MM.1S (cell line): ENCODE data around the gene RHOBTB1.
"Not testable (repeated sequence)": the region's sequence is repeated elsewhere in the genome, so short reads cannot be mapped to it uniquely, and the experiment has no call there.

Experiments used
- DNase-seq: peaks from one replicate; pipeline ENCODE4 v3.0.0-alpha.2; 2015
- H2AFZ ChIP-seq: fragments of 300-600 bp; sonication (generic); 2 replicates; pipeline ENCODE4 v1.6.0; 2016; ENCODE audit warnings: antibody characterized with exemption, low read length
- H3F3A ChIP-seq: fragments of 300-600 bp; sonication (generic); 2 replicates; pipeline ENCODE4 v1.6.1; 2016; ENCODE audit warnings: mild to moderate bottlenecking, antibody characterized with exemption, low read length, moderate library complexity, mixed read lengths; ENCODE audit not compliant: insufficient read depth
- H3K27ac ChIP-seq: fragments of 300-600 bp; sonication (generic); 2 replicates; pipeline ENCODE4 v1.5.1; 2016; ENCODE audit warnings: mild to moderate bottlenecking, low read length
- H3K27me3 ChIP-seq: fragments of 300-600 bp; sonication (generic); replicated peaks from 2 replicates; pipeline ENCODE4 v1.6.0; 2016; ENCODE audit warnings: low read length; ENCODE audit not compliant: insufficient read depth
- H3K36me3 ChIP-seq: fragments of 300-600 bp; sonication (generic); replicated peaks from 2 replicates; pipeline ENCODE4 v1.6.1; 2016; ENCODE audit warnings: mild to moderate bottlenecking, low read length, mixed read lengths; ENCODE audit not compliant: insufficient read depth
- H3K4me1 ChIP-seq: fragments of 300-600 bp; sonication (generic); 2 replicates; pipeline ENCODE4 v1.6.1; 2016; ENCODE audit warnings: low read length, mixed read lengths
- H3K4me2 ChIP-seq: fragments of 300-600 bp; sonication (generic); 2 replicates; pipeline ENCODE4 v1.6.0; 2016; ENCODE audit warnings: low read depth, low read length
- H3K4me3 ChIP-seq: fragments of 300-600 bp; sonication (generic); 2 replicates; pipeline ENCODE4 v1.5.1; 2016; ENCODE audit warnings: low read length, mixed read lengths
- H3K79me2 ChIP-seq: fragments of 300-600 bp; sonication (generic); 2 replicates; pipeline ENCODE4 v1.6.1; 2016; ENCODE audit warnings: mixed run types, low read length, mixed read lengths
- H3K9ac ChIP-seq: fragments of 300-600 bp; sonication (generic); 2 replicates; pipeline ENCODE4 v1.6.1; 2016; ENCODE audit warnings: low read length, mixed read lengths
- H3K9me2 ChIP-seq: fragments of 300-600 bp; sonication (generic); replicated peaks from 2 replicates; pipeline ENCODE4 v1.6.1; 2016; ENCODE audit warnings: mild to moderate bottlenecking, low read length, mixed read lengths; ENCODE audit not compliant: insufficient read depth
- H3K9me3 ChIP-seq: fragments of 300-600 bp; sonication (generic); replicated peaks from 2 replicates; pipeline ENCODE4 v1.6.1; 2016; ENCODE audit warnings: mild to moderate bottlenecking, low read length, mixed read lengths; ENCODE audit not compliant: insufficient read depth
- H4K20me1 ChIP-seq: fragments of 300-600 bp; sonication (generic); 2 replicates; pipeline ENCODE4 v1.6.1; 2016; ENCODE audit warnings: mild to moderate bottlenecking, low read length, moderate library complexity, mixed read lengths; ENCODE audit not compliant: insufficient read depth
- CTCF ChIP-seq: fragments of 300-600 bp; sonication (generic); IDR thresholded peaks from 2 replicates; pipeline ENCODE4 v1.5.1; 2016; ENCODE audit warnings: antibody characterized with exemption, low read length, mixed read lengths
- EZH2 ChIP-seq: fragments of 300-600 bp; sonication (generic); optimal IDR thresholded peaks from 2 replicates; pipeline ENCODE3; 2017; ENCODE audit warnings: low read depth, mild to moderate bottlenecking, antibody characterized with exemption, low read length, mixed read lengths
- EZH2phosphoT487 ChIP-seq: fragments of 300-600 bp; sonication (generic); IDR thresholded peaks from 2 replicates; pipeline ENCODE4 v1.6.1; 2018; ENCODE audit warnings: antibody characterized with exemption, low read length

The RHOBTB1 gene

GRCh38 chr10:60908031-60908430, 36.0 kb downstream of the RHOBTB1 start:
- H3K9ac ChIP-seq, result no peak overlapping the region
- no peak overlapping the region for H3K4me2 ChIP-seq
- DNase-seq, result no peak
- no peaks in the 10 kb centered on the region for H3K36me3 ChIP-seq
- H3K27me3 ChIP-seq, result no peaks in the 10 kb centered on the region
- no peak overlapping the region for H2AFZ ChIP-seq
- no peak for TF ChIP-seq EZH2phosphoT487
- no peak for TF ChIP-seq EZH2
- TF ChIP-seq CTCF, result no peak
- H4K20me1 ChIP-seq, result no peaks in the 10 kb centered on the region
- peaks cover 13% of the 10 kb centered on the region for H3F3A ChIP-seq
- H3K9me3 ChIP-seq, result no peaks in the 10 kb centered on the region
- H3K27ac ChIP-seq, result no peak overlapping the region
- H3K4me3 ChIP-seq, result no peak overlapping the region
- peaks cover 14% of the 10 kb centered on the region for H3K4me1 ChIP-seq
- no peaks in the 10 kb centered on the region for H3K9me2 ChIP-seq
- no peaks in the 10 kb centered on the region for H3K79me2 ChIP-seq

- peaks cover 13% of the 10 kb centered on the region for H3F3A ChIP-seq
- peaks cover 14% of the 10 kb centered on the region for H3K4me1 ChIP-seq
- no peaks in the 10 kb centered on the region for H3K9me3 ChIP-seq
- H3K36me3 ChIP-seq, result no peaks in the 10 kb centered on the region
- no peak overlapping the region for H3K27ac ChIP-seq
- H3K4me2 ChIP-seq, result no peak overlapping the region
- no peaks in the 10 kb centered on the region for H3K27me3 ChIP-seq
- no peak overlapping the region for H3K9ac ChIP-seq
- H2AFZ ChIP-seq, result no peak overlapping the region
- no peak for TF ChIP-seq EZH2phosphoT487
- no peak for TF ChIP-seq EZH2
- TF ChIP-seq CTCF, result no peak
- H3K9me2 ChIP-seq, result no peaks in the 10 kb centered on the region
- no peak for DNase-seq
- H3K79me2 ChIP-seq, result no peaks in the 10 kb centered on the region
- H3K4me3 ChIP-seq, result no peak overlapping the region
- H4K20me1 ChIP-seq, result no peaks in the 10 kb centered on the region
These were observed 36.7 kb downstream of the RHOBTB1 start for GRCh38 chr10:60907236-60907635.

GRCh38 chr10:60906825-60907224, 37.2 kb downstream of the RHOBTB1 start:
- Histone ChIP-seq H3F3A (peaks cover 13% of the 10 kb centered on the region), H3K4me1 (peaks cover 14% of the 10 kb centered on the region)
- H3K79me2 ChIP-seq, H3K4me3 ChIP-seq, H3K9me2 ChIP-seq, H2AFZ ChIP-seq, H3K9me3 ChIP-seq, H3K27ac ChIP-seq, H3K27me3 ChIP-seq, H3K4me2 ChIP-seq, H4K20me1 ChIP-seq, DNase-seq, H3K36me3 ChIP-seq, H3K9ac ChIP-seq: not testable (repeated sequence)

GRCh38 chr10:60906411-60906810, 37.6 kb downstream of the RHOBTB1 start:
- H4K20me1 ChIP-seq, result no peaks in the 10 kb centered on the region
- peaks cover 14% of the 10 kb centered on the region for H3K4me1 ChIP-seq
- no peak overlapping the region for H3K4me3 ChIP-seq
- H3K9ac ChIP-seq, result no peak overlapping the region
- no peak overlapping the region for H3K27ac ChIP-seq
- DNase-seq, result no peak
- no peaks in the 10 kb centered on the region for H3K9me2 ChIP-seq
- no peaks in the 10 kb centered on the region for H3K27me3 ChIP-seq
- no peaks in the 10 kb centered on the region for H3K9me3 ChIP-seq
- H3K36me3 ChIP-seq, result no peaks in the 10 kb centered on the region
- H3K79me2 ChIP-seq, result no peaks in the 10 kb centered on the region
- H3F3A ChIP-seq, result peaks cover 13% of the 10 kb centered on the region
- H2AFZ ChIP-seq, result no peak overlapping the region
- TF ChIP-seq CTCF (no peak), EZH2phosphoT487 (no peak), EZH2 (no peak)
- no peak overlapping the region for H3K4me2 ChIP-seq
